SKM-1 treated with dmso at 0.1 percent for 144 hours (cell line): ENCODE measurements around the gene PXDN.
"Not testable (repeated sequence)": the region's sequence is repeated elsewhere in the genome, so short reads cannot be mapped to it uniquely, and the experiment has no call there.

Source experiments
- DNase-seq: peaks from one replicate; lab custom pipeline; 2025; ENCODE audit not compliant: unreplicated experiment; lab: John Stamatoyannopoulos, UW

The PXDN gene

DNA sequence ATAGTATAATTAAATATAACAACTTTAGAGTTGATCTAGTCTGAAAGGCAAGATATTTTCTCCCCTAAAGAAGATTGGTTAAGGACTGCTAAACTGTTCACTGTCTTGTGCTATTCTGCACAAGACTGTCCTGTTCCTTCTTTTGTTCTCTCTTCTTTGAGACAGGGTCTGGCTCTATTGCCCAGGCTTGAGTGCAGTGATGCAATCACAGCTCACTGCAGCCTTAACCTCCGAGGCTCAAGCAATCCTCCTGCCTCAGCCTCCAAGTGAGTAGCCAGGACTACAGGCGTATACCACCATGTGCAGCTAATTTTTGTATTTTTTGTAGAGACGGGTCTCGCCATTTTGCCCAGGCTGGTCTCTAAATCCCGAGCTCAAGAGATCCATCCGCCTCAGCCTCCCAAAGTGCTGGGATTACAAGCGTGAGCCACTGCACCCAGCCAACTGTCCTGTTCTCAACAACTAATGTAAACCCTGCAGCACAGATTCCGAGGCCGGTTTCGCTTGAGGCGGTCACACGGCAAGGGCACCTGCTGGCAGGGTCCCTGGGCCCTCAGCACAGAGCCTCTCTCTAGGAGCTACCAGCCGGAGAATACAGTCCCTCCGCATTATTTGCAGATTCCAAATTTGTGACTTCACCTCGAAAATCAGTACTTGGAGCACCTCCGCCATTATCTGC is 16.4 kb downstream of the PXDN start:
- DNase-seq, result no peak

DNA sequence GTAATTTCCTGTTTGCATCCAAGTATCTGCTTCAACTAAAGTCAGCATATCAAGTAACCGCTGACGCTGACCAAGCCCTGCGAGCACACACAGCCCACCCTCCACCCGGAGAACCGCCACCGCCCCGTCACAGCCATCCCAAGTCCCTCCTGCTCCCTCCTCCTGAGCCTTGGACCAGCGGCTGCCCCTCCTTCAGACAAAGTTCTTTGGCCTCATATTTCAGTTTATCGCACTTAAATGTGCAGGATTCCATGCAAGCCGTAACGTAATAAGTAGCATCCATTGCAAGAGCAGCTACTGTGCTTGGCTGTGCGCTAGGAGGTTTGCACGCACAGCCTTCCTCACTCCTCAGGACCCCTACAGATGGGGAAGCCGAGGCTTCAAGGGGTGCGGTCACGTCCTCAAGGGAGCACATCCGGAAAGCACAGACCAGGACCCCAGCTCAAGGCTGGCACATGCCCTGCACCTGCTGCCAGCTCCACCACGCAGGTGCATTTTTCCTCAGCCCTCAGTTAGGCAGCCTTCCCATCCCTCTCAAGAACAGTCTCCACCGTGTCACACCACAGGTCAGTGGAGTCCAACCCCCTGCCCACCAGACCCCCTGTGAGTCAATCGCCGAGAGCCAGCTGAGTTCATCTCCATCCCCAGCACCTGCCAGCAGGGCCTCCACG is 17.1 kb downstream of the PXDN start:
- DNase-seq, result no peak

DNA sequence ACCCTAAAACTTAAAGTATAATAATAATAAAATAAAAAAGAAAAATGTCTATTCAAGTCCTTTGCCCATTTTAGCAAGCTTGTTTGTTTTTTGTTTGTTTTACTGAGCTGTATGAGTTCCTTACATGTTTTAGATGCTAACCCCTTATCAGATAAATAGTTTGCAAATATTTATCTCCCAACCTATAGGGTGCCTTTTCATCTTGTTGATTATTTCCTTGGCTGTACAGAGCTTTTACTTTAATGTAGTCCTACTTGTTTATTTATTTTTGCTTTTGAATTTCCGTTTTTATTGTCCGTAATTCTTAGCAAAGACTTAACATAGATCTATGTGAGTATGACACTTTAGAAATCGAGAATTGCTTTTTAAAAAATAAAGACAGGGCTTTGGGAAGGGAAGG is 17.8 kb downstream of the PXDN start:
- DNase-seq, result no peak

DNA sequence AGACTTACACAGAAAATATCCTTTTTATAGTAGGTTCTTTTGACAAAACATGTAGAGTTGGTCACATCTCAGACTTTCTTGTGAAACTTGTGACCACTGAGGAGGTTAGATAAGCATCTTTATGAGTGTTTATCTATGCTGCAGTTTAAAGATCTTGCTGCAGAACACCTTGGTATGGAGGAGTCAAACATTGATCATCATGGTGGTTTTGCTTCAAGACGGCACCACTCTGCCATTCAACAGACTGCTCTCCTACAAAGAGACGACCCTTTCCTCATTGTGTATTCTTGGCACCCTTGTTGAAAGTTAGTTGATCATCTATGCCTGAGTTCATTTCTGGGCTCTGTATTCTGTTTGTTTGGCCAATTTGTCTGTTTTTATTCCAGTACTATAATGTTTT is 20.0 kb downstream of the PXDN start:
- not testable (repeated sequence) for DNase-seq

DNA sequence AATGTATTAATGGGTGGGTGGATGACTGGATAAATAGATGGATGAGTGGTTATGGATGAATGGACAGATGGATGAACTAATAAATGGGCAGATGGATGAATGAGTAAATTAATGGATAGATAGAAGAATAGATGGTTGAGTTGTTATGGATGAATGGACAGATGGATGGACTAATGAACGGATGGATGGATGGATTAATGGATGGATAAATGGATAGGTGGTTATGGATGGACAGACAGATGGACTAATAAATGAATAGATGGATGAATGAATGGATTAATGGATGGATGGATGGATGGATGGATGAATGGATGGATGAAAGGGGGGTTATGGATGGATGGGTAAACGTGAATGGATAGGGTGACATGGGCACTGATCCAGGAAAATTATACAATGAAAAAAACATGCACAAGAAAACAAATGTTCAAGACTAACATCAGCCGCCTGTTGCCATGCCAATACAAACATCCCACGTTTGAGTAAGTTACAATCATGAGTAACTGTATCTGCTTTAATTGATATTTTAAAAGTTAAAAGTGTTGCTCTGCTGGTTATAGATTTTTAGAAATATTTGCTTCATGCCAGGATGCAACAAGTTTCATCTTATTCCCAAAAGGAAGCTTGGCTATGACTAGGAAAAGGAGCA is 20.8 kb downstream of the PXDN start:
- DNase-seq, result no peak

DNA sequence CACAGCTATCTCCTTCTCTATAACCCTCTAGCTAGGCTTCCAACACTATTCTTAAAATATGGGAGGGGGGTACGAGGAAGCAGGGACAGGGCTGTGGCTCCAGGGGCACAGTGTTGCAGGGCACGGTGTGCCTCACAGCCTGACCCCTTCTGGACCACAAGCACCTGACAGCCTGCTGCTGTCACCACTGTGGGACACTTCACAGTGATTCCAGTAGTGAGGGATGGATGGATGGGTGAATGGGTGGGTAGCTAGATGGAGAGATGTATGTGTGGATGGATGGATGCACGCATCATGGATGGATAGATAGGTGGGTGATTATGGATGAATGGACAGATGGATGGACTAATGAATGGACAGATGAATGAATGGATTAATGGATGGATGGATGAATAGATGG is 21.6 kb downstream of the PXDN start:
- no peak for DNase-seq

DNA sequence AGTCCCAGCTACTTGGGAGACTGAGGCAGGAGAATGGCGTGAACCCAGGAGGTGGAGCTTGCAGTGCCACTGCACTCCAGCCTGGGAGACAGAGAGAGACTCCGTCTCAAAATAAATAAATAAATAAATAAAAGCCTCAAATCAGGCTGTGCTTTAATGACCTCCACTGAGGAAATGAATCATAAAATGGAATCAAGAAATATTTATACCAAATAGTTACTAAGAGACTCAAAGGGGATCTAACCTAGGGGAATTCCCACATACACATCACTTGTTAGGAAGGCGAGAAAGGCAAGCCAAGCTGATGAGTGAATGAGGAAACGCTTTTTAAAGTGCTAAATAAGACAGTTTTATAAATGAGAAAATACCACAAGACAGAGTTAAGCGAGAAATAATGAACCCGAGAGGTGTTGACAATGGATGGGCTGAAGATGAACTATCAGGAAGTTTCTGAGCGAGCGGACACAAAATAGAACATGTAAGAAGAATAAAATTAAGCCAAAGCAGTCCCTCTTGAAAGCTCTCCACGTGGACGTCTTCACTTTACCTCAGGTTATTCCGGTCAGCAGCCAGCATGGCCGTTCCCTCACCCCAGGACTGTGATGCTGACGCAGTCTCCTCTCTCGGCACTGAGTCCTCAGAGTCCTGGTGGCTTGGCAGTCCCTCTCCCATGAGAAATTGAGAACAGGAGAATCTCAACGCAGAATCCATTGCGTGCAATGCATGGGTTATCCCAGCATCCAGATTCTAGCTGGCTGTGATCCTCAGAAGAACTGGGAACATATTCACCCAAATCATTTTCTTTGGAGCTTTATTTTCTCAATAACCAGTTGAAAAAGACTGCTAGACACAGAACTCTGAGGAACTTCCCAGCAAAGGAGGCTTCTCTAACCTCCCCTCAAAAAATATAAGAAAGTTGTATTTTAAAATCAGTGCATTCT is 22.3 kb downstream of the PXDN start:
- DNase-seq, result no peak

DNA sequence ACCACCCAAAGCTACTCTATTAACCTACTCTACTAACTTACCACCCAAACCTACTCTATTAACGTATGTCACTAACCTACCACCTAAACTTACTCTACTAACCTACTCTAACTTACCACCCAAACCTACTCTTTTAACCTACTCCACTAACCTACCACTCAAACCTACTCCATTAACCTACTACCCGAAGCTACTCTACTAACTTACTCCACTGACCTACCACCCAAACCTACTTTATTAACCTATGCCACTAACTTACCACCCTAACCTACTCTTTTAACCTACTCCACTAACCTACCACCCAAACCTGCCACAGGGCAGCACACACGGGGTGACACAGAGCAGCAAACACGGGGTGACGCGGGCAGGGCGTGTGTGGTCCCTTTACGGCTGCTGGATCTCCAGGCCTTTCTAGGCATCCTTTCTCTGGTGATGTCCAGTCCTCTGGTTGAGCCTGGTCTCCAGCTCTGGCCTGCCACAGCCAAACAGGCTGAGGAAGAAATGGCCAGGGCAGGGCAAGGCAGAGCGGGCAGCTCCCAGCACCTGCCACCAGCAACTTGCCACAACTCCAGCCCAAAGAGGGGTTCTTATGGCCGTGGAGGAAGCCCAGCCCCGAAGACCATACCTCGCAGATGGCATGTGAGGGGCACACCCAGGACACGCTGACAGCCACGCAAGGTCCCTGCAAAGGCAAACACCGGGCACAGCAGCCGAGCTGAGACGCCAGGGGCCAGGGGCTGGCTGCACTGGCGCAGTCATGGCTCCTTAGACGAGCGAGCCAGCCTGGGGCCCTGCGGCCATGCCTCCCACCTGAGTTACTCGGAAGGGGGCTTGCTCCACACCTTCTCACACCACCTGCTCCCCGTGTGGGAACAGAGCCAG is 25.7 kb downstream of the PXDN start:
- DNase-seq, result no peak

DNA sequence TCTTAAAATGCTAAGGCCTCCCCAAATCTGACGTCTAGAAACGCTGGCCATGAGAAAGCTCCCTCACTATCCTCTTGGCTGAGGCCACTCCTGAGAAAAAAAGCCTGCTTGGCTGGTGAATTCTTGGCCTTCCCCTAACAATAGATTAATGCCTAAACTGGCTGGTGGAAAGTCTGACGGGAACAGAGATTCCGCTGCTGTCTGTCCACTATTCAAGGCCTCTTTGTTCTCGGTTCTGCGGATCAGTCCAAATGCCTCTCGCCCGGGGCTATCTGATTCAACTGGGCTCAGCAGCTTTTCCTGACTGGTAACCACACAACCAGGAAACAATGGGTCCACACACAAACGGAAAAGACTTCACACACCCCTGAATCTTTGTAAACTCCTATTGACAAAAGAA is 27.2 kb downstream of the PXDN start:
- DNase-seq, result no peak

DNA sequence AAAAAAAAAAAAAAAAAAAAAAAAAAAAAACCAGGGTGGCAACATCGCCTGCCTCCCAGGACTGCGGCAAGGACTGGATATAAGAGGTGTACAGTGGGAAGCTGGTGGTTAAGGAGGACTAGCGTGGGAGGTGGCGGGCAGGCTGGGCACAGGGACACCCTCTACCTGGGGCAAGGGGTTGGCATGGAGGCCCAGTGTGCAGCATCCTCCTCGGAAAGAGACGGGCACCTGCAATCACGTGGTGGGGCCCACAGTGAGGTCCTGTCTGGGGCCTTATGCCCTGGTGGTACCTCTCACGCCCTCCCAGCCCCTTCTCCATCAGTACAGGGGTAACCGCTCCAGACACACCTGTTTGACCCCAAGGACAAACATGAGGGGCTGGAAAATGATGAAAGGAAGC is 27.9 kb downstream of the PXDN start:
- DNase-seq, result no peak

DNA sequence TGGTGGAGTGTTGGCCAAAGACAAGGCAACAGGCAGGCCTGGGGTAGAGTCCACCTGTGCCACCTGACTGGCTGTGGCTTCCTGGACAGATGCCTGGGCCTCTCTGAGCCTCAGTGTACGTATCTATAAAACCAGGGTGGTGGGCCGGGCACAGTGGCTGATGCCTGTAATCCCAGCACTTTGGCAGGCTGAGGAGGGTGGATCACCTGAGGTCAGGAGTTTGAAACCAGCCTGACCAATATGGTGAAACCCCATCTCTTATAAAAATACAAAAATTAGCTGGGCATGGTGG is 28.4 kb downstream of the PXDN start:
- not testable (repeated sequence) for DNase-seq

DNA sequence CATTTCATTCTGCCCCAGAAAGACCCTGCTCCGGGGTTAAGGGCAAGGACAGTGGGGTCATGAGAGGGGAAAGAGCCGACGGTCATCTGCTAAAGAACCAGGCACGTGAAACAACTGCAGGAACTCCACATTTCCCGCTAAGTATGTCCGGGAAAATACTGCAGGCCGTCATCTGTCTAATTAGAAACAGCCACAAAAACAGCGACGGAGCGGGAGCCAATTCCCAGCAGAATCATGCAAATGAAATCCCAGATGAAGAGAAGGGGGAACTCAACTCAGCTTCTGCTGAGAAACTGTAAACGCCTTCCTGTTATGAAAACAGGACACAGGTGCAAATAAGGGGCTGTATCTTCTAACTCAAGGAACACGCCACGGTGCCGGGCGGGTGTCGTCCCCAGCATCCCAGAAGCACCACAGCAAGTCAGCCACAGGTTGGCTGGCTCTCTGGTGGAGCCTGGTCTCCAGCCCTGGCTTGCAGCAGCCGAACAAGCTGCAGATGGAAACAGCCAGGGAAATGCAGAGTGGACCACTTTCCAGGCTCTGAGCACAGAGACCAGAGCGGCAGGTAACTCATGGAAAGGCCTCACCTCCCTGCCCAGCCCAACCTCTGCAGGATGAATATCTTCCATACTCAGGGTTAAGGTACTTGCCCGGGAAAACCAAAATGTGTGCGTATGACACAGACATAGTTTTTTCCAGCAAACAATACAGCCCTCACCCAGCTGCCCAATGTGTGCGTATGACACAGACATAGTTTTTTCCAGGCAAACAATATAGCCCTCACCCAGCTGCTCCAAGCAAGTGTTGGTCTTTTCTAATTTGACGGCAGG is 28.9 kb downstream of the PXDN start:
- no peak for DNase-seq

DNA sequence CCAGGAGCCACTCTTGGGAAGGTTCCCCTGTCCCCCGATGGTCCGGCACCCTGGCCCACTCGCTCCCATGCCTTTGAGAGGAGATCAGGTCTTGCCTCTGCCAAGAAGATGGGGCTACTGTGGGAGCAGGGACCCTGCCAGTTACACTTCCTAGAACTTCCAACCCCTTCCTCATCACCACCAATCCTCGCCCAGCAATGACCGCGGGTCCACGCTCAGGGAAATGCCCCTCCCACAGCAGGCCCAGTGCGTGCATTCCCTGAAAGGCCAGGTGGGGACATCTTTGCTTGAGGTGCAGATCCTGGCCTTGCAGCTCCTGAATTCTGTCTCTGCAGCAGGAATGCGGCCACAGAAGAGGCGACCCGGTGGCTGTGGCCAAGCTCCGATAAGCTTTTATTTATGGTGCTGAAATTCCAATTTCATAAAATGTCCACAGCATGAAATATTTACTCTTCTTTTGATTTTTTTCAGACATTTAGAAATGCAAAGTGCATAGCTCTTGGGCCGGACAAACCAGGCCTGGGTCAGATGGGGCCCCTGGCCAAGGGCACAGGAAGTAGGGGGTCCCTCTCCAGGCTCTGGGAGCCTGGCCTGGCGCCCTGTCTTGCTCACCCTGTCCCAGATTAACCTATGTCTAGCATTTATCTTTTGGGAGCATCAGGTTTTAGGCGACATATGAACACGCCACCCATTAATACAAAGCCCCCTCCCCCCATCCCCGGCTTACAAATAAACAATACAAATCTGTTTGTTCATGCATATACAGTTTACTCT is 29.8 kb downstream of the PXDN start:
- DNase-seq, result no peak

DNA sequence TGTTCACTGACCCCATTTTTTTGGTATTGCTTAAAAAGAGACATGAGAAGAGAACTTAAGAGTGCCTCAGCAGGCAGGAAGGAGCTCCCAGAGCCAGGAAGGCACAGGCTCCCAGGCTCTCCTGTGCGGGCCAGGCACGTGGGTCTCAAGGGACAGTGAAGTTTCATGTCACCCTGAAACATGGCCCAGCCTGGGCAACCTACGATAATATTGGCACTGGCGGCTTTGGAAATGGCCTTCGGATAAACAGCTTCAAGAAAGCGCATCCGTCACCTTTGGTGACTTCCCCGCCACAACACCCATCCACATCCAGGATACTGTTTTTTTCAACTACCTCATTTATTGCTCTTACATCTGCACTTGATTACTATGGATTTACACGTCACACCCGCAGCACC is 30.5 kb downstream of the PXDN start:
- DNase-seq, result no peak

DNA sequence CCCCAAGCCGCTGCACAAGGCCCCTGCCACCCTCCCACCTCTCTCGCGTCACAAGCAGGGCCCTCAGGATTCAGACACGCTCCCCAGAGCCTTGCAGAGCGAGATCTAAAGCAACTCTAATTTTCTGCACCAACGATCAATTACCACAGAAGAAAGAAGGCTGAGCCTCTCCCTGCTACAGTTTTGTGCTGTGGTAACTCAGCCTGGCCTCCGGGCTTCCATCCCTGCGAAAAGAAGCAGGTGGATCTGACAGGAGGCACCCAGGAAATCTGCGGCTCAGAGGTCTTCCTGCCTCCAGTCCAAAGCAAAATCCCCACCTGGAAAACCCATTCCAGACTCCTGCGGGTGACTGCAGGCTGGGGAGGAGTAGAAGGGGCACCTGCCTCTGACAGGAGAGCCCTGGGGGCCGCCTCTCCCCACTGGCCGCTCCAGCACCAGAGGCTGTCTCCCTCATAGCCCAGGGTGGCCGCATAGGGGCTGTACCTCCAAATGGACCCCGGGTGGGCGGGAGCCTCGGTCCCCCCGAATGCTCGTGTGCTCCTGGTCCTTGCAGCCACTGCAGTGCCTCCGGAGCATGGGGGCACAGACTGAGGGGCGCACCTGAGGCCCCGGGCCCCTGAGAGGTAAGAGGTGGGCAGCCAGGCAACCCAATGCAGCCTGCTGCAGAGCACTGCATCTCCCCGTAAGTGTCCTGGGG is 31.0 kb downstream of the PXDN start:
- no peak for DNase-seq

DNA sequence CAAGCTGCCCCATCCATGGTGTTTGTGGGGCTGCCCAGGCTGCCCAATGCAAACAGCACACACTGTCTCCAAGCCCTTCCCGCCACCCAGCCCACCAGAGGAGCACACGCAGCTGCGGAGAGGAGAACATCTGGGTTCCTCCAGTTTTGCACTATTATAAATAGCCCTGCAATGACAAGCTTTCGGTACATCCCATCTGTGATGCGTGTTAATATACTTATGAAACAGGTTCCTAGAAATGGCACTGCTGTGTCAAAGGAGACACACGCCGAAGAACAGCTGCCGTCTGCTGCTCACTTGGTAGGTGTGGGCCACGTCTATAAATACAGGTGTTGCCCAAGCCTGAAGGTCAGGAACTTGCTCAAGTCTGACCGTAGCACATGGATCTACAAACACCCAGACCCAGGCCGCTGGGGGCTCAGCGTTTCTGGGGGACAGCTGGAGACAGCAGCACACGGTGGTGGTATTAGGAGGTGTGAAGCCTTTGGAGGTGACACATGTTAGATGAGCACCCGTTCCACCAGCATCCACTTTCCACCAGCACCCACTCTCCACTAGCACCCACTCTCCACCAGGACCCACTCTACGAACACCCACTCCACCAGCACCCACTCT is 34.3 kb downstream of the PXDN start:
- DNase-seq, result no peak

DNA sequence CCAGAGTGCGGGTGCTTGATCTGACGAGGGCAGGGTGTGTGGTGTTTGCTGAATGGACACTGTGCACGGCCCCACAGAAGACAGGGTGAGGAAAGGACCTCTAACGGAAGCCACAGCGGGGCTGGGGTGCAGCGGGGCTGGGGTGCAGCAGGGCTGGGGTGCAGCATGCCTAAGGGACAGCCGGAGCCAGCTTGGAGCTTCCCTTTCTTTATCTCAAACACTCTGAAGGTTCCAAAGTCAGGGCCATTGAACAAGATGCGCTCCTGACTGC is 35.0 kb downstream of the PXDN start:
- DNase-seq, result no peak
